Measurements from ENCODE around the gene STX16. TPM values are rescaled to one million over a fixed set of nuclear protein-coding genes. Genes with fewer than 3 reads are reported as not detected.

Gene STX16
- total and polyA plus RNA-seq, 2 of the 13 experiments (the other 11 are each of a cell fraction or from before 2014, with no cell fraction given) = 28.0 to 72.7 TPM

- TF ChIP-seq FOXP1 (IDR thresholded peaks at IDR 0.05) = no peak
- TF ChIP-seq FOXP1 (CRISPR knock-in tag; IDR thresholded peaks at IDR 0.05) = peak; percentile 17; the same call in 1 of the 2 replicates
- no peak for TF ChIP-seq ZNF431 (CRISPR knock-in tag; IDR thresholded peaks at IDR 0.05; ENCODE audit: borderline replicate concordance, low read depth)
- no peak for TF ChIP-seq FLYWCH1 (CRISPR knock-in tag; IDR thresholded peaks at IDR 0.05)
- TF ChIP-seq KLF16 (CRISPR knock-in tag; IDR thresholded peaks at IDR 0.05) = no peak
- no peak for TF ChIP-seq ZNF20 (CRISPR knock-in tag; IDR thresholded peaks at IDR 0.05)
- no peak for TF ChIP-seq IKZF4 (CRISPR knock-in tag; IDR thresholded peaks at IDR 0.05; ENCODE audit: borderline replicate concordance, low read depth, not compliant biosample characterization)
- no peak for TF ChIP-seq GATA4 (IDR thresholded peaks at IDR 0.05; ENCODE audit: borderline replicate concordance, low read depth)
- TF ChIP-seq HIVEP1 (CRISPR knock-in tag; IDR thresholded peaks at IDR 0.05) = no peak
- TF ChIP-seq ZNF543 (CRISPR knock-in tag; IDR thresholded peaks at IDR 0.05) = no peak
- no peak for TF ChIP-seq KDM6A (CRISPR knock-in tag; IDR thresholded peaks at IDR 0.05; ENCODE audit: low read depth)
- TF ChIP-seq, protein P1, sequence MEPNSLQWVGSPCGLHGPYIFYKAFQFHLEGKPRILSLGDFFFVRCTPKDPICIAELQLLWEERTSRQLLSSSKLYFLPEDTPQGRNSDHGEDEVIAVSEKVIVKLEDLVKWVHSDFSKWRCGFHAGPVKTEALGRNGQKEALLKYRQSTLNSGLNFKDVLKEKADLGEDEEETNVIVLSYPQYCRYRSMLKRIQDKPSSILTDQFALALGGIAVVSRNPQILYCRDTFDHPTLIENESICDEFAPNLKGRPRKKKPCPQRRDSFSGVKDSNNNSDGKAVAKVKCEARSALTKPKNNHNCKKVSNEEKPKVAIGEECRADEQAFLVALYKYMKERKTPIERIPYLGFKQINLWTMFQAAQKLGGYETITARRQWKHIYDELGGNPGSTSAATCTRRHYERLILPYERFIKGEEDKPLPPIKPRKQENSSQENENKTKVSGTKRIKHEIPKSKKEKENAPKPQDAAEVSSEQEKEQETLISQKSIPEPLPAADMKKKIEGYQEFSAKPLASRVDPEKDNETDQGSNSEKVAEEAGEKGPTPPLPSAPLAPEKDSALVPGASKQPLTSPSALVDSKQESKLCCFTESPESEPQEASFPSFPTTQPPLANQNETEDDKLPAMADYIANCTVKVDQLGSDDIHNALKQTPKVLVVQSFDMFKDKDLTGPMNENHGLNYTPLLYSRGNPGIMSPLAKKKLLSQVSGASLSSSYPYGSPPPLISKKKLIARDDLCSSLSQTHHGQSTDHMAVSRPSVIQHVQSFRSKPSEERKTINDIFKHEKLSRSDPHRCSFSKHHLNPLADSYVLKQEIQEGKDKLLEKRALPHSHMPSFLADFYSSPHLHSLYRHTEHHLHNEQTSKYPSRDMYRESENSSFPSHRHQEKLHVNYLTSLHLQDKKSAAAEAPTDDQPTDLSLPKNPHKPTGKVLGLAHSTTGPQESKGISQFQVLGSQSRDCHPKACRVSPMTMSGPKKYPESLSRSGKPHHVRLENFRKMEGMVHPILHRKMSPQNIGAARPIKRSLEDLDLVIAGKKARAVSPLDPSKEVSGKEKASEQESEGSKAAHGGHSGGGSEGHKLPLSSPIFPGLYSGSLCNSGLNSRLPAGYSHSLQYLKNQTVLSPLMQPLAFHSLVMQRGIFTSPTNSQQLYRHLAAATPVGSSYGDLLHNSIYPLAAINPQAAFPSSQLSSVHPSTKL (CRISPR knock-in tag; IDR thresholded peaks at IDR 0.05) = peak; percentile 36
- no peak for TF ChIP-seq SIN3B (IDR thresholded peaks at IDR 0.05; ENCODE audit: low read length)
- TF ChIP-seq, protein P2, sequence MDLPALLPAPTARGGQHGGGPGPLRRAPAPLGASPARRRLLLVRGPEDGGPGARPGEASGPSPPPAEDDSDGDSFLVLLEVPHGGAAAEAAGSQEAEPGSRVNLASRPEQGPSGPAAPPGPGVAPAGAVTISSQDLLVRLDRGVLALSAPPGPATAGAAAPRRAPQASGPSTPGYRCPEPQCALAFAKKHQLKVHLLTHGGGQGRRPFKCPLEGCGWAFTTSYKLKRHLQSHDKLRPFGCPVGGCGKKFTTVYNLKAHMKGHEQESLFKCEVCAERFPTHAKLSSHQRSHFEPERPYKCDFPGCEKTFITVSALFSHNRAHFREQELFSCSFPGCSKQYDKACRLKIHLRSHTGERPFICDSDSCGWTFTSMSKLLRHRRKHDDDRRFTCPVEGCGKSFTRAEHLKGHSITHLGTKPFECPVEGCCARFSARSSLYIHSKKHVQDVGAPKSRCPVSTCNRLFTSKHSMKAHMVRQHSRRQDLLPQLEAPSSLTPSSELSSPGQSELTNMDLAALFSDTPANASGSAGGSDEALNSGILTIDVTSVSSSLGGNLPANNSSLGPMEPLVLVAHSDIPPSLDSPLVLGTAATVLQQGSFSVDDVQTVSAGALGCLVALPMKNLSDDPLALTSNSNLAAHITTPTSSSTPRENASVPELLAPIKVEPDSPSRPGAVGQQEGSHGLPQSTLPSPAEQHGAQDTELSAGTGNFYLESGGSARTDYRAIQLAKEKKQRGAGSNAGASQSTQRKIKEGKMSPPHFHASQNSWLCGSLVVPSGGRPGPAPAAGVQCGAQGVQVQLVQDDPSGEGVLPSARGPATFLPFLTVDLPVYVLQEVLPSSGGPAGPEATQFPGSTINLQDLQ (CRISPR knock-in tag; IDR thresholded peaks at IDR 0.05) = no peak
- no peak for TF ChIP-seq HOXA9 (CRISPR knock-in tag; IDR thresholded peaks at IDR 0.05; ENCODE audit: borderline replicate concordance)
- TF ChIP-seq FOXP4 (CRISPR knock-in tag; IDR thresholded peaks at IDR 0.05) = peak; percentile 9; the same call in 1 of the 2 replicates
- no peak for TF ChIP-seq ZNF670 (CRISPR knock-in tag; IDR thresholded peaks at IDR 0.05; ENCODE audit: borderline replicate concordance)
- TF ChIP-seq TOPORS (CRISPR knock-in tag; IDR thresholded peaks at IDR 0.05) = no peak
- TF ChIP-seq TOE1 (CRISPR knock-in tag; IDR thresholded peaks at IDR 0.05) = no peak
- TF ChIP-seq MTF1 (CRISPR knock-in tag; IDR thresholded peaks at IDR 0.05) = no peak
- no peak for TF ChIP-seq ZNF331 (CRISPR knock-in tag; IDR thresholded peaks at IDR 0.05)
- no peak for TF ChIP-seq RCOR2 (CRISPR knock-in tag; IDR thresholded peaks at IDR 0.05)
- no peak for TF ChIP-seq HES4 (CRISPR knock-in tag; IDR thresholded peaks at IDR 0.05; ENCODE audit: borderline replicate concordance)
These were observed 993 bp downstream of the STX16 start (continued) for GRCh38 chr20:58651946-58652605.
